ENCODE data around the gene EEPD1. TPM values are rescaled to one million over a fixed set of nuclear protein-coding genes. Genes with fewer than 3 reads are reported as not detected.
A peak's percentile ranks its signal among the peaks of the same experiment; 100 is the strongest.

EEPD1 gene
- total RNA-seq, 1 experiment from 2014 or later, result 48.0 TPM

DNA sequence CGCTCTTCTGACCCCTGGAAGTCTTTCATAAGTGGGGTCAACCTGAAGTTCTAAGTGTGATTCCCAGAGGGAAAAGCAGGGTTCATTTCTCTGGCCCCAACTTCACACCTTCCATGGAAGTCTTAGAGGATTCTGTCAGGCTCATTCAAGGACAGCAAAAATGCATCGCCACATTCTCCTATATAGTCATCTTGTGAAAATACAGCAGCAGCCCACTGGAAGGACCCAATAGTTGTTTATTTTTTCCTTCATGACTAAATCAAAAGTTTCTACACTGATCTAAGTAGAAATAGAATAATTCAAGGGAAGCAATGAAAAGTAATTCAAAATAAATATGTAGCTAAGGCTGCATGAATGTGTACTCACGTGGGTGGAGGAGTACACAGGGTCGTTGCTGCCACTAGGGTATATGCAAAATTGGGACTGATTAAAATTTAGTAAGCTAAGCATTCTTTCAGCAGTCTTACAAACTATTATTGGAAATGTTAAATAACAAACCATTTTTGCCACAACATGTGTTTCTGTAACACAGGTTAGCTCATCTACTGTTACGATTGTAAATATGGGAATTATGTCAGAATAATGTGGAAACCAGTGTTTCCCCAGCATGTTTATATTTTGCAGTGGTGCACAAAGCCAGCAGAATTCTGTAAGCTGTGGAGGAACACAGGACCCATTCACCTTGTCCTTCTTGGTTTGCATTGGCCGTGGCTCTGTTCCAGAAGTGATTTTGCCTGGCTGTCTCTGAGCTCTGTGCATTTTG, 33.5 kb downstream of the EEPD1 start:
- Histone ChIP-seq H3K27me3 (ENCODE audit: control insufficient read depth, insufficient read depth, low read length) (no peaks in the 10 kb centered on the region), H3K4me3 (ENCODE audit: low read depth in 2 of 2, low read length in 2 of 2) (no peak overlapping the region), H3K36me3 (ENCODE audit: control insufficient read depth, insufficient read depth, low read length) (no peaks in the 10 kb centered on the region), H3K27ac (ENCODE audit: low read length) (peak overlapping the region; percentile 32; the same call in 1 of the 2 replicates), H3K9me3 (ENCODE audit: control insufficient read depth, insufficient read depth, low read depth, low read length) (no peaks in the 10 kb centered on the region), H3K4me1 (ENCODE audit: control insufficient read depth, insufficient read depth, low read length) (peaks cover 63% of the 10 kb centered on the region)
- intact Hi-C loops (cut with micrococcal nuclease; ENCODE audit: unreplicated experiment), result no loop called here
- no TSS peak for BruUV-seq (replicated peaks)
- ChIA-PET POLR2A (no interaction called here), CTCF (interaction anchor here (0.7 kb wide), 1 partner anchor 133 kb away, joined by 3 read pairs; no protein-coding TSS in a partner anchor)
- no peak for ATAC-seq
- in situ Hi-C loops (cut with HindIII; ENCODE audit: low pct_unique_long_range_greater_than_20kb, low sequenced_read_pairs), result no loop called here
- TF ChIP-seq, protein P1, sequence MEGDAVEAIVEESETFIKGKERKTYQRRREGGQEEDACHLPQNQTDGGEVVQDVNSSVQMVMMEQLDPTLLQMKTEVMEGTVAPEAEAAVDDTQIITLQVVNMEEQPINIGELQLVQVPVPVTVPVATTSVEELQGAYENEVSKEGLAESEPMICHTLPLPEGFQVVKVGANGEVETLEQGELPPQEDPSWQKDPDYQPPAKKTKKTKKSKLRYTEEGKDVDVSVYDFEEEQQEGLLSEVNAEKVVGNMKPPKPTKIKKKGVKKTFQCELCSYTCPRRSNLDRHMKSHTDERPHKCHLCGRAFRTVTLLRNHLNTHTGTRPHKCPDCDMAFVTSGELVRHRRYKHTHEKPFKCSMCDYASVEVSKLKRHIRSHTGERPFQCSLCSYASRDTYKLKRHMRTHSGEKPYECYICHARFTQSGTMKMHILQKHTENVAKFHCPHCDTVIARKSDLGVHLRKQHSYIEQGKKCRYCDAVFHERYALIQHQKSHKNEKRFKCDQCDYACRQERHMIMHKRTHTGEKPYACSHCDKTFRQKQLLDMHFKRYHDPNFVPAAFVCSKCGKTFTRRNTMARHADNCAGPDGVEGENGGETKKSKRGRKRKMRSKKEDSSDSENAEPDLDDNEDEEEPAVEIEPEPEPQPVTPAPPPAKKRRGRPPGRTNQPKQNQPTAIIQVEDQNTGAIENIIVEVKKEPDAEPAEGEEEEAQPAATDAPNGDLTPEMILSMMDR (IDR thresholded peaks at IDR 0.05), result no peak
- TF ChIP-seq TCF7L2 (IDR thresholded peaks at IDR 0.05; ENCODE audit: low read depth, low read length) (no peak), POLR2AphosphoS5 (IDR thresholded peaks at IDR 0.05; ENCODE audit: low read depth, low read length) (no peak), SIN3A (IDR thresholded peaks at IDR 0.05; ENCODE audit: borderline replicate concordance, insufficient read depth, low read depth, low read length) (no peak)
- TF ChIP-seq, protein P2, sequence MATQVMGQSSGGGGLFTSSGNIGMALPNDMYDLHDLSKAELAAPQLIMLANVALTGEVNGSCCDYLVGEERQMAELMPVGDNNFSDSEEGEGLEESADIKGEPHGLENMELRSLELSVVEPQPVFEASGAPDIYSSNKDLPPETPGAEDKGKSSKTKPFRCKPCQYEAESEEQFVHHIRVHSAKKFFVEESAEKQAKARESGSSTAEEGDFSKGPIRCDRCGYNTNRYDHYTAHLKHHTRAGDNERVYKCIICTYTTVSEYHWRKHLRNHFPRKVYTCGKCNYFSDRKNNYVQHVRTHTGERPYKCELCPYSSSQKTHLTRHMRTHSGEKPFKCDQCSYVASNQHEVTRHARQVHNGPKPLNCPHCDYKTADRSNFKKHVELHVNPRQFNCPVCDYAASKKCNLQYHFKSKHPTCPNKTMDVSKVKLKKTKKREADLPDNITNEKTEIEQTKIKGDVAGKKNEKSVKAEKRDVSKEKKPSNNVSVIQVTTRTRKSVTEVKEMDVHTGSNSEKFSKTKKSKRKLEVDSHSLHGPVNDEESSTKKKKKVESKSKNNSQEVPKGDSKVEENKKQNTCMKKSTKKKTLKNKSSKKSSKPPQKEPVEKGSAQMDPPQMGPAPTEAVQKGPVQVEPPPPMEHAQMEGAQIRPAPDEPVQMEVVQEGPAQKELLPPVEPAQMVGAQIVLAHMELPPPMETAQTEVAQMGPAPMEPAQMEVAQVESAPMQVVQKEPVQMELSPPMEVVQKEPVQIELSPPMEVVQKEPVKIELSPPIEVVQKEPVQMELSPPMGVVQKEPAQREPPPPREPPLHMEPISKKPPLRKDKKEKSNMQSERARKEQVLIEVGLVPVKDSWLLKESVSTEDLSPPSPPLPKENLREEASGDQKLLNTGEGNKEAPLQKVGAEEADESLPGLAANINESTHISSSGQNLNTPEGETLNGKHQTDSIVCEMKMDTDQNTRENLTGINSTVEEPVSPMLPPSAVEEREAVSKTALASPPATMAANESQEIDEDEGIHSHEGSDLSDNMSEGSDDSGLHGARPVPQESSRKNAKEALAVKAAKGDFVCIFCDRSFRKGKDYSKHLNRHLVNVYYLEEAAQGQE (IDR thresholded peaks at IDR 0.05; ENCODE audit: insufficient read depth in 1 of 2, low read depth in 2 of 2, low read length in 1 of 2), result no peak
- DNase-seq (ENCODE audit: low read depth, low spot score), result no peak

DNA sequence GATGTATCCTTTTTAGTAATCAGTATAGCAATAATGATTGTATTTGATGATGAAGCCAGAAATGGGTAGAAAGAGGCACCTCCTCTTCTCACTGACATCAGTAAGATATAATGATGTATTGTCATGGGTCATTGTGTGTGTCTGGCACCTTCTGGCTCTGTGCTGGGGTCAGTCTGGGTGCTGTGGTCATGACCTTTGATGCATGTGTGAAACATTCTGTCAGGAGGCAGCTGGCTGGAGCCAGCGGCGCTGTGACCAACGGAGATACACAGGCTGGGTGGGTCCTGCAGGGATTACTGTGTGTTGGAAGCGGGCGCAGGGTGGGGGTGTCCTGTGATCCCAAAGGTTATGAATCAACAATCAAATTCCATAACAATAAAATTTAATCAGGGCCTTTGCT, 35.2 kb downstream of the EEPD1 start:
- CTCF ChIA-PET, result no interaction called here
- in situ Hi-C loops (cut with HindIII; ENCODE audit: low pct_unique_long_range_greater_than_20kb, low sequenced_read_pairs), result no loop called here
- no peak for DNase-seq (ENCODE audit: low read depth, low spot score)

More for the DNA sequence above, 35.2 kb downstream of the EEPD1 start:
- Histone ChIP-seq H3K36me3 (ENCODE audit: control insufficient read depth, insufficient read depth, low read length) (no peaks in the 10 kb centered on the region), H3K27ac (ENCODE audit: low read length) (no peak overlapping the region), H3K9me3 (ENCODE audit: control insufficient read depth, insufficient read depth, low read depth, low read length) (no peaks in the 10 kb centered on the region), H3K27me3 (ENCODE audit: control insufficient read depth, insufficient read depth, low read length) (no peaks in the 10 kb centered on the region), H3K4me3 (ENCODE audit: low read depth in 2 of 2, low read length in 2 of 2) (no peak overlapping the region), H3K4me1 (ENCODE audit: control insufficient read depth, insufficient read depth, low read length) (peaks cover 51% of the 10 kb centered on the region)
- BruUV-seq (replicated peaks), result TSS peak; percentile 3
- POLR2A ChIA-PET, result no interaction called here
- intact Hi-C loops (cut with micrococcal nuclease; ENCODE audit: unreplicated experiment), result no loop called here
- no peak for TF ChIP-seq POLR2AphosphoS5 (IDR thresholded peaks at IDR 0.05; ENCODE audit: low read depth, low read length)
- TF ChIP-seq TCF7L2 (IDR thresholded peaks at IDR 0.05; ENCODE audit: low read depth, low read length), result no peak
- TF ChIP-seq, protein P2 (IDR thresholded peaks at IDR 0.05; ENCODE audit: insufficient read depth in 1 of 2, low read depth in 2 of 2, low read length in 1 of 2), result no peak
- no peak for TF ChIP-seq SIN3A (IDR thresholded peaks at IDR 0.05; ENCODE audit: borderline replicate concordance, insufficient read depth, low read depth, low read length)
- TF ChIP-seq, protein P1 (IDR thresholded peaks at IDR 0.05), result no peak
- ATAC-seq, result peak; percentile 22; the same call in 1 of the 2 replicates

Data from Panc1 (cell line).